NCI-H69 (cell line): Measurements from ENCODE around the gene STK32A.
"Not testable (repeated sequence)": the region's sequence is repeated elsewhere in the genome, so short reads cannot be mapped to it uniquely, and the experiment has no call there.

Experiments used
- DNase-seq: peaks from one replicate; lab custom pipeline; 2025; lab: John Stamatoyannopoulos, UW

Gene STK32A

DNA sequence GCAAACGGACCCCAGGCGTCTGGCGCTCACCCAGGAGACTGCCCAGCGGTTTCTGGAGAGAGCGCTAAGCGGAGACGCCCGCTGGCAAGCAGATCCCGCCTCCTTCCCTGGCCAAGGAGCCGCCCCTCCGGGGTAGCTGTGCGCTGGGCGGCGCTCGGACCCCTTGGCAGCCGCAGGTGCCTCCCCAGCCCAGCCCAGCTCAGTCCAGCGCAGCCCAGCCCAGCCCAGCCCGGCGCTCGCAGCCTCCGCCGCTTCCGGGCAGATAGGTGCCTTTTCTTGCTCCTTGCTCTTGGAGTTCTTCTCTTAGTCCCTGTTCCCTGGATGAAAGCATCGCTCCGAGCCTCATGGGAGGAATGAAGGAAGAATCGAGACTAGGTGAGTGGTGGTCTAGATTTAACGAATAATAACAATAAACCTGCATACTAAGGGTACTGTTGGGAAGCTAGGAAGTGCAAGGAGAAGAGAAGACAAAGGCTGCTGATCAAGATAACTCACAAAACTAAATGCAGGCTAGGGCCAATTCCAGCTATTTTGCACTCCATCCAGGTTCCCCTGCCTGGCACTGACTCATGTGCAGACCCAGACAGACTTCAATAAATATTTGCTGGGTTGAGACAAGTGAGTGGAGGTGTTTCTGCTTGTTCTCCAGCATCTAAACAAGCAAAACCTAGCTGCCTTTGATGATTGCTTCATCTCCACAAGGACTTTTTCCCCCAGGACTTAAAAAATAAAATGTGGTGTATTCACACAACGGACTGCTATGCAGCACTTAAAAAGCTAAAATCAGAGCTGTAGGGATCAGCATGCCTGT lies at the start of gene STK32A:
Gene STK32A (plus strand): TSS at position 202 of the 811 bp plus-strand sequence. CDS start 4,609 bp downstream, outside the sequence.
- peak; percentile 92 for DNase-seq

DNA sequence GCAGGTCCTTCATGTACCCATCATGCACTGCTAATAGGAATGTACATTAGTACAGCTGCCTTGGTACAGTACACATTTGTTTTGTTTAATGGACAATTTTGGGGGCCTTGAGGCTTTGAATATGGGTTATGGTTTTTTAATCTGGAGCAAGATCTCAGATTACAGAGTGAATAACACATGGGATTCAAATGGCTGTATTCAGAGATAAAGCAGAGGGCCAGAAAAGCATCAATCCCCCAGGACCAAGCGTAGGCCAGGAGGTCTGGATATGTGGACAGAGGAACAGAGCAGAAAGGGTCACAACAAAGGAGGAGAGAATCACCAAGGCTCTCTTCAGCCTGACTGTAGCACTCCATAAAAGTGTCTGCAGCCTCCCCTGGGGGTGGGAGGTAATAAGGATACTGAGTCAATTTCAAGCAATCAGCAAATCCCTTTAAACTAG lies 47.7 kb upstream of the STK32A start:
- peak; percentile 45 for DNase-seq

DNA sequence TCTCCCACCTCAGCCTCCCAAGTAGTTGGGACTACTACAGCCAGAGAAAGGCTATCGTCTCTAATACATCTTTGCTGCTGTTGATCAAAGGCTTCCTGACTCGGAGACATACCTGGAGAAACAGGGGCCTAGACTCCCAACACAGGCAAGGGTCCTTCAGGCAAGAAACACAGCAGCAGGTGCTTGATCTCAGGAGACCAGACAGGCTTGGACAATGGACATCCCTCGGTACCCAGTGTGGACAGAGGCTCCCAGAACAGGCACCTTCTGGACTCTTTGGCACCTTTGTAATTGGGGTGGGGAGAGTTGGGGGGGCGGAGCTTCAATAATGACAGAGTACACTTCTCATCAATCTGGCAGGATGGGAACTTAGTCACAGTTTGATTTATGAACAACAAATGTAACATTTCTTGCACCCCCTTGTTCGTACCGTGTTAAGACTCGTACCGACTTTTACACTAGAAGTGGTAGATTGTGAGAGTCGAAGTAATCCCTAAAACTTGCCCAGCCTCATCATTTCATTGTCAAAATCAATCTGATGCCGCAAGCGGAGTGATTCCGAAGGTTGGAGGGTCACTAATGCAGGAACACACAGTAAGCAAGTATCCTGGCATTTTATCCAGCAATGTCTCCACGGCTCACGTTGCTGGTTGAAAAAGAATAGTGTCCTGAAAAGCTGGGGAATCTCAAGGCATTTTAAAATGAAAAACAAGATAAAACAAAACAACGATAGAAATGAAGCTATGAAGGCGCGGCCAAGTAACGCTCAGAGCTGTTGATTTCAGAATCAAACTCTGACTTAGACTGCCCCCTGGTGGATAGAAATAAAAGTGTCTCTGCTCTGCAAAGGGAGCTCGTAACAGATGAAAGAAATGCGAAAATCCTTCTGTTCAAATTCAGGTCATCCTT lies 46.4 kb upstream of the STK32A start:
- DNase-seq, result peak; percentile 84

DNA sequence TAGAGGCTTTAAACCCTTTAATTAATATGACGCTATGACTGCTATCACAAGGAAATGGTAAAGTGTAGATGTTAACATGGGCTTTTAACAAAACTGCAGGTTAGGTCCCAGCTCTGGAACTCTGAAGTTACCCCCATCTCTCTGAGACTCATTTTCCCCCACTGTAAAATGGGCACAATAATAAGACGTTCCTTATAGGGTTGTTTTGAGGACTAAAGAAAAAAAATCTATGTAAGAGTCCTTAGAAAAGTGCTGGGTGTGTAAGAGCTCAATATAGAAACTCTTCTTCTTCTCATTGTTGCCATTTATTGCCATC lies 45.8 kb upstream of the STK32A start:
- DNase-seq, result no peak

- DNase-seq, result no peak
Observed at GRCh38 chr5:147190331-147190730, 44.5 kb upstream of the STK32A start.

DNA sequence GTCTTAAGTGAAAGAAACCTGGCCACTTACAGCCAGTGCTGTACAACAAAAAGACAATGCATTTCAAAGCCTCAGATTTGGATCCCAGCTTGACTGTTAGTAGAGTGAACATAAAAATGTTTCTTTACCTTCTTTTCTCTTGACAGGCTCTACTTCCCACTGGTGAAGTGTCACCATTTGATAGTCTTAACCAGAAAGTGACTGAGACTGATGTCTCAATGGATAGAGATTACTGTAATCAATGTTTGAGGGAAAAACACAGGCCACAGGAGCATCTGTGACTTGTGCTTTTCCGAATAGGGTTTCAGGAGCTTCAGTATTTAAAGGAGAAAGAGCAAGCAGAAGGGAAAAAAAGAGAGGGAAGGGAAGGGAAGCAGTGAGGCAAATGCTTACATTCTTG lies 41.7 kb upstream of the STK32A start:
- no peak for DNase-seq

DNA sequence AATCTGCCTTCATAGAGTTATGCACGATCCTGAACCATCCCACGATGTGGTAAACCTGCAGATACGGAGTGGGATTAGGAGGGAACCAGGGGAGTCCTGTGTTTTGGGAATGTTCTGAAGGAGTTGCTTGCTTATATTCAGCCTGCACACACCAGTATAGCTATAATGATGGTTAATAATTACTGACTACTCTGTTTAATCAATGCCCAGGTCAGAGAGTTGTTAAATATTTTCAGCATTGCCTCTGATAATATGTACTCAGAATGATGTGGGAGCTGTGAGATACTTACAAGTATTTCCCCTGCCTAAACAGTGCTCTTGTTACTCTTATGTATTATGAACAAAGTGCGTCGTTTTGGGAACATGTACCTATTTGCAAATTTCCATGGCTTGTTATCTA lies 34.8 kb upstream of the STK32A start:
- no peak for DNase-seq

- no peak for DNase-seq
Observed at GRCh38 chr5:147203213-147203612, 31.6 kb upstream of the STK32A start.

DNA sequence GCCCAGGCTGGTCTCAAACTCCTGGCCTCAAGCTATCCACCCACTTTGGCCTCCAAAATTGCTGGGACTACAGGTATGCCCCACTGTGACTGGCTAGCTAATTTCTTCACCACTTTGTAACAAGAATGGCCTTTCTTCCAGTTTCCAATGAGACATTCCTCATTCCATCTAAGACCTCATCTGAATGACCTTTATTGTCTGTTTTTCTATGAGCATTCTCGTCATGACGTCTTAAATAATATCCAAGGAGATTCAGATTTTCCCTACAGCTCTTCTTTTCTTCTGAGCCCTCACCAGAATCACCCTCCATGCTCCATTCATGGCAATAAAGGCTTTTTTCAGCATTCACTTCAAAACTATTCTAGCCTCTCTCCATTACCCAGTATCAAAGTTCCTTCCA lies 30.2 kb upstream of the STK32A start:
- DNase-seq, result no peak

GRCh38 chr5:147208134-147208533 lies 26.7 kb upstream of the STK32A start:
- no peak for DNase-seq

GRCh38 chr5:147216552-147217154 lies 18.2 kb upstream of the STK32A start:
- peak; percentile 24 for DNase-seq

DNA sequence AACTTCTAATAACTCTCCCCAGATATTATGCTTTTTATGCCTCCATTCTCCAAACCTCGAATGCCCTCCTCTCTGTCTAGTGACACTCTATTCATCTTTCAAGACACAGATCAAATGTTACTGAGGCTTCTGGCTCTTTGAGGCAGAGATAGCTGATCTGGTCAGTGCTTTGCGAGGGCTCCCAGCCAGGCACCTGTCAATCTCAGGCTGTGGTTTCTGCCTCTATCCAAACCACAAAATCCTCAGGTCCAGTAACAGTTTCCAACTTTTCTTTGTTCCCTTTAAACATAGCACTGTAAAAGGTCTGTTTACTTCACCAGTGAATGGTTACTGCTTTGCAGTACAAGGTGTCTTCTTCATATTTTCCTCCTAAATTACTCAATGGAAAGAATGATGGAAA lies 11.5 kb upstream of the STK32A start:
- DNase-seq, result no peak

DNA sequence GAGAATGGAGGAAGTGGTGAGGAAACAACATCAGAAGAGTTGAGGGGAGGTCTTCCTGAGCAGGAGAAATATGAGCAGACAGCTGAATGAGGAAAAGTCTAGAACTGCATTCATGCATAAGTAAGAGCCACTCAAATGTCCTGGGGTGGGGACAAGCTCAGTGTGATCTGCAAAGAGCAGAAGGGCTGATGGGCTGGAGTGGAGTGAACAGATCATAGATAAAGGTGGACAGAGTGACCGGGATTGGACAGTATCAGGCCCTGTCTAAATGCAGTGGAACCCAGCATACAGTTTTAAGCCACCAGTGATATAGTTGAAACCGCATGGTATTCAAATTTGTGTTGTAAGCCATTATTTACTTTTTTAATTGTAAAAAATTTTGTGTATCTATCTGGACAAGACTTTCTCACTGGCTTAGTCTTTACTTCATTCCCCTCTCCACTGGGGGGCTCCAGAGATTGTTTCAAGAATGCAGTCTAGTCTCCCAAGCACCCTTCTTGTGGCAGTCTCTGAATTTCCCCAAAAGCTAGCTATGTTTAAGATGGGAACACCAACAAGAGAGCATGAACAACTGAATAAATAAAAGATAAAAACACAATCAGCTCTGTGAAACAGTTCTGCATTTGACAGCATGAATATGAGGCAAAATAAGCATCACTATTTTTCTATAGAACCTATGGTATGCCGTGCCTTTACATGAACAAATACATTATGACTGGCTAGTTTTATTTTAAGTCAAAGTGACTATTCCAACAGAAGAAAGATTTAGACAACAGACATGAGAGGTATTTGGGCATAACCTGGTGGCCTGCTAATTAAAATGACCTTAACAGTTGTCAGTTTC lies 10.7 kb upstream of the STK32A start:
- peak; percentile 64 for DNase-seq

GRCh38 chr5:147225938-147226337 lies 8.9 kb upstream of the STK32A start:
- no peak for DNase-seq

DNA sequence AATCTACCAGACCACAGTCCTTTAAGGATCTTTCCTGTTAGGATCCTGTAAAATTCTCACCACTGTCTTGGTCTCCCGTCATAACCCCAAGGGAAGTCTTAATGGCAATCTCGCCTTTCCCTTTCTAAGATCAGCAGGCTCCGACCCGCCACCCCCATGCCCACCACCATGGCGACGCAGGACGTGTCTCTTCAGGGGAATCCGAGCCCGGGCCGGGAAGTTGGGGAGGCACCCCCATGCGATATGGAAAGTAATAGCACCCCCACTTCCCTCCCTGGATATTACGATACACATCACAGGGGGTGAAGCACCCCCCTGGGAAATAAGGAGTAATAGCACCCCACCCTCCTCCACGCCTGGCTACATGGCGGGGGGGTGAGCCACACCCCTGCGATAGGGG lies 8.3 kb upstream of the STK32A start:
- DNase-seq, result no peak

DNA sequence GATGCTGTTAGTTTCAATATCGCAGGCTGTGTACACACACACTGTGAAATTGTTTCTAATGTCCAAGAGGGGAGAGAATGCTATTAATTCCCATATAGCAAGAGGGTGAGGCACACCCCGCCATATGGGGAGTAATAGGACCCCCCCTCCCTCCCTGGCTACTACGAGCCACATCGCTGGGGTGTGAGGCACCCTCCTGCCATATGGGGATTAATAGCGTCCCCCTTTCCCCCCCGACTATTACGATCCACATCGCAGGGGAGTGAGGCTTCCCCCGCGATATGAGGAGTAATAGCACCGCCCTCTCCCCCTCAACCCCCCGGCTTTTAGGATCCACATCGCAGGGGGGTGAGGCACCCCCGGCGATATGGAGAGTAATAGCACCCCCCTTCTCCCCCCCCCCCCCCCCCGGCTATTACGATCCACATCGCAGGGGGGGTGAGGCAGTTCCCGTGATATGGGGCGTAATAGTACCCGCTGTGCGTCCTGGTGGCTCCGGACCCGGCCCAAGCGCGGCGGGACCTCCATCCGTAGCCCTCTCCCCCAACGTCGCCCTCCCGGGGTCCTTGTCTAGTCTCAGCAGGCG lies 494 bp upstream of the STK32A start:
- peak; percentile 69 for DNase-seq

GRCh38 chr5:147240266-147240985 lies 5.6 kb downstream of the STK32A start:
- no peak for DNase-seq

- DNase-seq, result not testable (repeated sequence)
Observed at GRCh38 chr5:147243238-147243637, 8.4 kb downstream of the STK32A start.

DNA sequence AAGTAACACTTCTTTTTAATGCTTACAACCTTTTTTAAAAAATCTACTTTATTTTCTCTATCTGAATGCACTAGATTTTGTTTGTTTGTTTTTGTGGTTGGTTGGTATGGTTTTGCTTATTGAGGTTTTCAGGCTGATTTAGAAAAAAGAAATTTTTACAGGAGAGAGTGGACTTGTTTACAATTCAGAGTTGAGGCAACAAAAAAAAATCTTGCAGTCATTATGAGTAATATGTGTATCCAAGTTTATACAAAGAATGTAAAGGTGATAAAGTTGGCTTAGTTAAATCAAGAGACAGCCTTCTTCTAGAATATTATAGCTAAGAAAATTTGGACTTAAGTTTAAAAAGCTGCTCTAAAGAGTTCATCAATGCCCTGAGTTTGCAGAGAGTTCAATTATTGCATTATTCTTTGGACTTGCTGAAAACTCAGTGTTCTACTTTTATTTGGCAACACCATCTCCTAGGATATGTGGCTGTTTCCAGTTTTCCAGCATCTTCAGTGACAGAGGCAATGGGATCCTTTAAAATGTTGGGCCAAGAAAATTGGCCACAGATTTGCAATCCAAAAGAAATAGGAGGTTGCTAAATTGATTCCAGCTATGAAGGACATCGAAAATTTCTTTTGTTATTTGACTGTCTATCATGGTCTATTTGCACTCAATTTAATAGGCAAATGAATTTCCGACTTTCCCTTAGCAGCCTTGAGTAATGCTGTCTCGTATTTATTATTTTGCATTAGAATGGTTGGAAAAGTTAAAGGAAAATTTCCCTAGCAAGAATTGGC lies 10.7 kb downstream of the STK32A start:
- DNase-seq, result no peak

DNA sequence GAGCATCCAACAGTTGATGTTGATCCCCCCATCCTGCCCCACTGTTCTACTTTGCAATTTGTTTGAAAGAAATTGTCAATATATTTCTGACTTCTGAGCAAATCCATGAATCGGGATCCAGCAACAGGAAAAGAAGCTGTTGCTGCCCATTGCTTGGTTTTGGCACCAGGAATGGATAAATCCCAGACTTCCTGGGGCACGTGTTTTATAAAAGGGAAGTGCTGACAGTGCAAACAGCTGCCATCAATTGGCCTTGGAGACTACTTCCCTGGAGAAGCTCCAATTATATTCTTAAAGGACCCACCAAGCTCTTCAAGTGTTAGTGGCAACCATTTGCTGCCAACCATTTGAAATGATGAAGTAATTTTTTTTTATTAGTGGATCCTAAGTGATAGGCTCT lies 13.7 kb downstream of the STK32A start:
- peak; percentile 29 for DNase-seq
